Gastrocnemius medialis (tissue), 4 donors: ENCODE measurements around the gene ANKDD1A. TPM values are rescaled to one million over a fixed set of nuclear protein-coding genes. Genes with fewer than 3 reads are reported as not detected.

ENCODE experiments used
- ATAC-seq, 2 donors: fragments of 150-250 bp; one replicate each; pipeline ENCODE4 v1.9.1; 2016
- DNase-seq, 2 donors: peaks; one replicate each; pipeline ENCODE4 v3.0.0-alpha.2; 2019
- H3K27ac ChIP-seq, 4 donors: fragments of 200-600 bp; sonication (generic); 1 replicate in 1 of 4; 2 replicates in 3 of 4; pipeline ENCODE4 v1.5.1; 2016 to 2018; ENCODE audit warnings: mild to moderate bottlenecking in 2 of 4, moderate library complexity in 1 of 4
- H3K27me3 ChIP-seq, 3 donors: fragments of 200-600 bp; sonication (generic) in 2 of 3; 1 replicate in 1 of 3; 2 replicates in 2 of 3; pipeline versions ENCODE4 v1.5.1 to v1.6.0; 2016 to 2019; ENCODE audit warnings: mild to moderate bottlenecking in 1 of 3, moderate library complexity in 1 of 3
- H3K36me3 ChIP-seq, 2 donors: fragments of 200-600 bp; sonication (generic) in 1 of 2; one replicate each; pipeline ENCODE4 v1.5.1; 2017 to 2018
- H3K4me1 ChIP-seq, 2 donors: fragments of 200-600 bp; sonication (generic) in 1 of 2; one replicate each; pipeline ENCODE4 v1.5.1; 2016 to 2017; ENCODE audit warnings: mild to moderate bottlenecking in 2 of 2
- H3K4me3 ChIP-seq, 4 donors: fragments of 200-600 bp; sonication (generic) in 3 of 4; 1 replicate in 1 of 4; 2 replicates in 3 of 4; pipeline ENCODE4 v1.5.1; 2016 to 2019; ENCODE audit warnings: mild to moderate bottlenecking in 2 of 4
- H3K9me3 ChIP-seq, 3 donors: fragments of 200-600 bp; sonication (generic) in 2 of 3; 1 replicate in 1 of 3; 2 replicates in 2 of 3; pipeline ENCODE4 v1.5.1; 2016 to 2019
- POLR2A ChIP-seq, 2 donors: fragments of 450-650 bp; IDR thresholded peaks; one replicate each; pipeline ENCODE4 v1.6.1; 2017; ENCODE audit warnings: antibody characterized with exemption in 2 of 2, mild to moderate bottlenecking in 2 of 2, moderate library complexity in 2 of 2
- in situ Hi-C, 4 donors: fragments of 200-750 bp; cut with MboI; loops; one replicate each; pipeline versions ENCODE4 v1.15.0 to v1.8.0; 2017; ENCODE audit warnings: low sequenced_read_pairs in 4 of 4
- intact Hi-C: fragments of 100-400 bp; cut with DNase I; formaldehyde crosslinking; loops from one replicate; pipeline ENCODE4 v1.15.1; 2023; ENCODE audit warnings: low total_unique reads
- total RNA-seq, 4 donors: library from RNA; depleted of rRNA; stranded (reverse); fragments of >200 nt; gene quantifications; one replicate each; pipeline versions ENCODE4 v1.1.0 to v1.2.3, GENCODE V29; 2016
- TF ChIP-seq, protein P1 (sequence below), 5 experiments: fragments of 450-650 bp in 3 of 5; fragments of 200-600 bp in 2 of 5; sonication (generic) in 2 of 5; IDR thresholded peaks in 4 of 5; conservative IDR thresholded peaks in 1 of 5; 1 replicate in 4 of 5; 2 replicates in 1 of 5; pipeline ENCODE4 v1.5.1; 2016 to 2019; ENCODE audit warnings: antibody characterized with exemption in 5 of 5, mild to moderate bottlenecking in 3 of 5, moderate library complexity in 3 of 5

Gene ANKDD1A
- total RNA-seq, 4 donors from 2014 or later = 0.11 to 0.39 (median 0.36) TPM; not detected in 1

DNA sequence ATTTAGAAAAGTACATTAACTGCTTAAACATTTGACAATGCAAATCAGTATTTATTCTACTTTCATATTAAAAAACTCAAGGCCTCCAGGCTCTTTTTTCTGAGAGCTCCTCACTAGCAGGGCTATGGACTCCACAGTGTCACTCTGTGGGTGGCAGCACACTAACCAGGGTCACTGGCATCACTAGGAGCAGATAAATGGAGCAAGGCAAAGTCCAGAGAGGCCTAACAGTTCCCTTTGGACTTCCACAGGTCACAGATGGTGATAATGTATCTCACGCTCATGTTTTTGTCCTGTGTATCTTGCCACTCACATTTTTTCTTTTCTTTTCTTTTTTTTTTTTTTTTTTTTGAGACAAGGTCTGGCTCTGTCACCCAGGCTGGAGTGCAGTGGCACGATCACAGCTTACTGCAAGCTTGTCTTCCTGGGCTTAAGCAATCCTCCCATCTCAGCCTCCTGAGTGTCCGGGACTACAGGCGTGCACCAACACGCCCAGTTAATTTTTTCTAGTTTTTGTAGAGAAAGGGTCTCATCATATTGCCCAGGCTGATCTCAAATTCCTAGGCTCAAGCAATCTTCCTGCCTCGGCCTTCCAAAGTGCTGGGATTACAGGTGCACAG is 70.2 kb downstream of the ANKDD1A start:
- no peak for DNase-seq
- Histone ChIP-seq H3K36me3 (peaks cover 0 to 31% of the 10 kb centered on the region in 2 donors), H3K27me3 (no peaks in the 10 kb centered on the region), H3K27ac (no peak overlapping the region), H3K9me3 (no peaks in the 10 kb centered on the region), H3K4me3 (no peak overlapping the region), H3K4me1 (peaks cover 0 to 14% of the 10 kb centered on the region in 2 donors)
- no peak for TF ChIP-seq POLR2A (IDR thresholded peaks at IDR 0.05)
- TF ChIP-seq, protein P1, sequence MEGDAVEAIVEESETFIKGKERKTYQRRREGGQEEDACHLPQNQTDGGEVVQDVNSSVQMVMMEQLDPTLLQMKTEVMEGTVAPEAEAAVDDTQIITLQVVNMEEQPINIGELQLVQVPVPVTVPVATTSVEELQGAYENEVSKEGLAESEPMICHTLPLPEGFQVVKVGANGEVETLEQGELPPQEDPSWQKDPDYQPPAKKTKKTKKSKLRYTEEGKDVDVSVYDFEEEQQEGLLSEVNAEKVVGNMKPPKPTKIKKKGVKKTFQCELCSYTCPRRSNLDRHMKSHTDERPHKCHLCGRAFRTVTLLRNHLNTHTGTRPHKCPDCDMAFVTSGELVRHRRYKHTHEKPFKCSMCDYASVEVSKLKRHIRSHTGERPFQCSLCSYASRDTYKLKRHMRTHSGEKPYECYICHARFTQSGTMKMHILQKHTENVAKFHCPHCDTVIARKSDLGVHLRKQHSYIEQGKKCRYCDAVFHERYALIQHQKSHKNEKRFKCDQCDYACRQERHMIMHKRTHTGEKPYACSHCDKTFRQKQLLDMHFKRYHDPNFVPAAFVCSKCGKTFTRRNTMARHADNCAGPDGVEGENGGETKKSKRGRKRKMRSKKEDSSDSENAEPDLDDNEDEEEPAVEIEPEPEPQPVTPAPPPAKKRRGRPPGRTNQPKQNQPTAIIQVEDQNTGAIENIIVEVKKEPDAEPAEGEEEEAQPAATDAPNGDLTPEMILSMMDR (IDR thresholded peaks at IDR 0.05 in 4 of 5, conservative IDR thresholded peaks at IDR 0.05 in 1 of 5) = no peak
- in situ Hi-C loops = no loop called here
- intact Hi-C loops = no loop called here
- ATAC-seq = no peak

DNA sequence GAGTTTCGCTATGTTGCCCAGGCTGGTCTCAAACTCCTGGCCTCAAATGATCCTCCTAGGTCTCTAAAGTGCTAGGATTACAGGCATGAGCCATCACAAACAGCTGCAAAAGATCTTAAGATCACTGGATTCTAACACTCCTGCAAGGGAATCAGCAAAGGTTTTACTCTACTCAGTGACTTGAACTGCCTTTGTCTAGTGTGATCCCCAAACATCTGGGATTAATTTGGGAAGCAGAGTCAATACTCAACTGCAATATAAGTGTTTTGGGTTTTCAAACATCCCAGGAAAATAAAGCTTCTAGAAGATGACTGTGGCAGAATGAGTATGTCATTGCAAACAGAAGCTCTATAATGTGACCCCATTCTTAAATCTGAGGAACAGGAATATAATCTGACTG is 70.8 kb downstream of the ANKDD1A start:
- in situ Hi-C loops (no loop called here), intact Hi-C loops (no loop called here)
- ATAC-seq (no peak), DNase-seq (no peak)
- no peak overlapping the region for H3K27ac ChIP-seq
- H3K36me3 ChIP-seq = peaks cover 0 to 26% of the 10 kb centered on the region in 2 donors
- H3K27me3 ChIP-seq = no peaks in the 10 kb centered on the region
- TF ChIP-seq, protein P1 (IDR thresholded peaks at IDR 0.05 in 4 of 5, conservative IDR thresholded peaks at IDR 0.05 in 1 of 5) = no peak
- no peak for TF ChIP-seq POLR2A (IDR thresholded peaks at IDR 0.05)
- H3K4me3 ChIP-seq = no peak overlapping the region
- peaks cover 0 to 19% of the 10 kb centered on the region in 2 donors for H3K4me1 ChIP-seq
- no peaks in the 10 kb centered on the region for H3K9me3 ChIP-seq

GRCh38 chr15:64985366-64986033 is 73.8 kb downstream of the ANKDD1A start:
- intact Hi-C loops = loop anchor here (5.0 kb wide), 1 partner anchor 823 kb away; the partner anchor contains the start of gene PPIB
- Histone ChIP-seq H3K4me1 (peaks cover 8 to 21% of the 10 kb centered on the region in 2 donors), H3K27ac (peak overlapping the region; percentile 13 to 50 (median 36)), H3K9me3 (no peaks in the 10 kb centered on the region), H3K27me3 (no peaks in the 10 kb centered on the region), H3K36me3 (peaks cover 0 to 4% of the 10 kb centered on the region in 2 donors), H3K4me3 (no peak overlapping the region)
- TF ChIP-seq, protein P1 (IDR thresholded peaks at IDR 0.05 in 4 of 5, conservative IDR thresholded peaks at IDR 0.05 in 1 of 5) = no peak
- TF ChIP-seq POLR2A (IDR thresholded peaks at IDR 0.05) = no peak
- ATAC-seq (no peak), DNase-seq (no peak)
- in situ Hi-C loops = no loop called here

- Histone ChIP-seq H3K27me3 (no peaks in the 10 kb centered on the region), H3K36me3 (peaks cover 0 to 4% of the 10 kb centered on the region in 2 donors), H3K4me3 (no peak overlapping the region), H3K9me3 (no peaks in the 10 kb centered on the region), H3K4me1 (peaks cover 8 to 22% of the 10 kb centered on the region in 2 donors), H3K27ac (no peak overlapping the region)
- ATAC-seq (no peak), DNase-seq (no peak)
- intact Hi-C loops (loop anchor here (5.0 kb wide), 1 partner anchor 825 kb away; the partner anchor contains the start of gene PPIB), in situ Hi-C loops (no loop called here)
- TF ChIP-seq, protein P1 (IDR thresholded peaks at IDR 0.05 in 4 of 5, conservative IDR thresholded peaks at IDR 0.05 in 1 of 5) = no peak
- TF ChIP-seq POLR2A (IDR thresholded peaks at IDR 0.05) = no peak
Measured at GRCh38 chr15:64987136-64987535, 75.4 kb downstream of the ANKDD1A start.
